SU-DHL-6 (cell line): ENCODE data around the gene DMRT1.

Experiments used
- H2AFZ ChIP-seq: fragments of 200-600 bp; sonication (generic); 2 replicates; pipeline ENCODE4 v1.6.1; 2014; ENCODE audit warnings: low read depth, mild to moderate bottlenecking, moderate library complexity, mixed read lengths, antibody characterized with exemption, low read length; ENCODE audit not compliant: severe bottlenecking
- H3F3A ChIP-seq: fragments of 200-600 bp; shearing (Covaris generic); 2 replicates; pipeline ENCODE4 v1.6.0; 2016; ENCODE audit warnings: antibody characterized with exemption, mild to moderate bottlenecking; ENCODE audit not compliant: insufficient read depth
- H3K27ac ChIP-seq: fragments of 200-600 bp; sonication (generic); 2 replicates; pipeline ENCODE4 v1.5.1; 2016; ENCODE audit warnings: low read depth, mild to moderate bottlenecking, low read length, moderate library complexity, mixed read lengths
- H3K27me3 ChIP-seq: fragments of 200-600 bp; sonication (generic), shearing (Covaris generic); 2 replicates; pipeline ENCODE4 v1.6.0; 2014; ENCODE audit warnings: mild to moderate bottlenecking, low read length
- H3K36me3 ChIP-seq: fragments of 200-600 bp; sonication (generic); 2 replicates; pipeline ENCODE4 v1.6.1; 2014; ENCODE audit warnings: mild to moderate bottlenecking, low read length, mixed read lengths
- H3K4me2 ChIP-seq: fragments of 300-600, 200-600 bp; shearing (Covaris generic), sonication (generic); 2 replicates; pipeline ENCODE4 v1.6.0; 2014; ENCODE audit warnings: low read length, low read depth, mild to moderate bottlenecking; ENCODE audit not compliant: poor library complexity, severe bottlenecking
- H3K4me3 ChIP-seq: fragments of 200-600 bp; sonication (generic); 2 replicates; pipeline ENCODE4 v1.5.1; 2014; ENCODE audit warnings: antibody characterized with exemption, low read length, mild to moderate bottlenecking, mixed read lengths; ENCODE audit not compliant: insufficient read depth, poor library complexity, severe bottlenecking
- H3K79me2 ChIP-seq: fragments of 200-600 bp; sonication (generic); 2 replicates; pipeline ENCODE4 v1.6.1; 2014; ENCODE audit warnings: mild to moderate bottlenecking, low read length, moderate library complexity; ENCODE audit not compliant: insufficient read depth
- H3K9ac ChIP-seq: fragments of 200-600 bp; sonication (generic); 2 replicates; pipeline ENCODE4 v1.7.0; 2014; ENCODE audit warnings: mild to moderate bottlenecking, low read length
- H3K9me2 ChIP-seq: fragments of 200-600 bp; sonication (generic); replicated peaks from 2 replicates; pipeline ENCODE4 v1.6.1; 2014; ENCODE audit warnings: low read length; ENCODE audit not compliant: insufficient read depth
- H3K9me3 ChIP-seq: fragments of 200-600 bp; sonication (generic); 2 replicates; pipeline ENCODE4 v1.6.1; 2014; ENCODE audit warnings: low read length, mixed read lengths; ENCODE audit not compliant: insufficient read depth
- H4K20me1 ChIP-seq: fragments of 200-600 bp; sonication (generic); 2 replicates; pipeline ENCODE4 v1.6.1; 2014; ENCODE audit warnings: low read depth, mild to moderate bottlenecking, antibody characterized with exemption, low read length, moderate library complexity, mixed read lengths
- EZH2phosphoT487 ChIP-seq: fragments of 200-600 bp; sonication (generic), shearing (Covaris generic); conservative IDR thresholded peaks from 2 replicates; pipeline ENCODE4 v1.6.1; 2018; ENCODE audit warnings: mild to moderate bottlenecking, antibody characterized with exemption, low read length, moderate library complexity, mixed read lengths
- TF ChIP-seq, protein P1 (sequence below): fragments of 200-600 bp; sonication (generic); IDR thresholded peaks from one replicate; pipeline ENCODE4 v1.5.1; 2017; ENCODE audit warnings: antibody characterized with exemption, mild to moderate bottlenecking, low read length, moderate library complexity; ENCODE audit not compliant: insufficient read depth, poor library complexity, severe bottlenecking

Gene DMRT1

DNA sequence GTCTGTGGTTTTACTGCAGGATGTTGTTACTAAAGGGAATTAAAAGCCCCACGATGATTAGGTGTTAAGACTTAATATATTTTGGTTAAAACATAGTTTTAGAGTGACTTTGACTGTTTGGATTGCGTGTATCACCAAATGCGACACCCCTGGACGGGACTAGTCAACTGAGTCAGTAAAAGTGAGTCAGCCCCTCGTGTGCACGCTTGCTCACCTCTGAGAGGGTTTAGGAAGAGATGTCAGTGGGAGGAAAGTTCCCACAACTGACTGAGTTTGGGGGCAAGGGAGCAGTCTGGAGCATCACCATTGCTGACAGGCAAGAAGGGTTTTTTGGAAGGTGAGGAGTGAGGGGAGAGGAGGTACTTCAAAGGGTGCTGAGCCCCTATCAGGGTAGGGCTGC, 120.5 kb downstream of the DMRT1 start:
- Histone ChIP-seq H3K9ac (no peak overlapping the region), H3K27me3 (no peaks in the 10 kb centered on the region), H3K36me3 (no peaks in the 10 kb centered on the region), H3K4me2 (no peak overlapping the region), H2AFZ (no peak overlapping the region), H4K20me1 (no peaks in the 10 kb centered on the region), H3K4me3 (no peak overlapping the region), H3K79me2 (no peaks in the 10 kb centered on the region), H3K27ac (no peak overlapping the region), H3F3A (no peaks in the 10 kb centered on the region), H3K9me2 (no peaks in the 10 kb centered on the region), H3K9me3 (no peaks in the 10 kb centered on the region)
- TF ChIP-seq, protein P1, sequence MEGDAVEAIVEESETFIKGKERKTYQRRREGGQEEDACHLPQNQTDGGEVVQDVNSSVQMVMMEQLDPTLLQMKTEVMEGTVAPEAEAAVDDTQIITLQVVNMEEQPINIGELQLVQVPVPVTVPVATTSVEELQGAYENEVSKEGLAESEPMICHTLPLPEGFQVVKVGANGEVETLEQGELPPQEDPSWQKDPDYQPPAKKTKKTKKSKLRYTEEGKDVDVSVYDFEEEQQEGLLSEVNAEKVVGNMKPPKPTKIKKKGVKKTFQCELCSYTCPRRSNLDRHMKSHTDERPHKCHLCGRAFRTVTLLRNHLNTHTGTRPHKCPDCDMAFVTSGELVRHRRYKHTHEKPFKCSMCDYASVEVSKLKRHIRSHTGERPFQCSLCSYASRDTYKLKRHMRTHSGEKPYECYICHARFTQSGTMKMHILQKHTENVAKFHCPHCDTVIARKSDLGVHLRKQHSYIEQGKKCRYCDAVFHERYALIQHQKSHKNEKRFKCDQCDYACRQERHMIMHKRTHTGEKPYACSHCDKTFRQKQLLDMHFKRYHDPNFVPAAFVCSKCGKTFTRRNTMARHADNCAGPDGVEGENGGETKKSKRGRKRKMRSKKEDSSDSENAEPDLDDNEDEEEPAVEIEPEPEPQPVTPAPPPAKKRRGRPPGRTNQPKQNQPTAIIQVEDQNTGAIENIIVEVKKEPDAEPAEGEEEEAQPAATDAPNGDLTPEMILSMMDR = no peak
- TF ChIP-seq EZH2phosphoT487 = no peak

DNA sequence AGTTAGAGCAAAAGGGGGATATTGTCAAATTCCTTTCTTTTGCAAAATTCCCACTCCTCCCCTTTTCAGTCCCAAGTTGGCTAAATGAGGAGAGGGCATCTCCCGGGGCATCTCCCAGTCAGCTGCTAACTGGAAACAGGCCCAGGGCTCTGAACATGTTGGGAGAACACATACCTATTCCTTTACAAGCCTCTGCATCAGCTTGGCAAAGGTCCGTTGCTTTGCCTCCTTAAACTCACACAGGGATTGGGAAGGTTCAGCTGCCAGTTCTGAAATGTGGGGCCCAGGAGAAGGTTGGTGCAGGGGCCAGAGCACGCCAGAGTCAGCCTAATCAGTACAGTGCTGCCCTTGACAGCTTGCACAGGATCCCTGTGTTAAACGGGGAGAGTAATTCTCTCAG, 124.0 kb downstream of the DMRT1 start:
- H3K9me3 ChIP-seq = no peaks in the 10 kb centered on the region
- H3K27ac ChIP-seq = no peak overlapping the region
- no peaks in the 10 kb centered on the region for H3F3A ChIP-seq
- no peaks in the 10 kb centered on the region for H3K79me2 ChIP-seq
- no peaks in the 10 kb centered on the region for H4K20me1 ChIP-seq
- H3K4me2 ChIP-seq = no peak overlapping the region
- no peaks in the 10 kb centered on the region for H3K27me3 ChIP-seq
- no peak overlapping the region for H3K4me3 ChIP-seq
- no peaks in the 10 kb centered on the region for H3K9me2 ChIP-seq
- H3K9ac ChIP-seq = no peak overlapping the region
- no peaks in the 10 kb centered on the region for H3K36me3 ChIP-seq
- TF ChIP-seq, protein P1 = no peak
- no peak for TF ChIP-seq EZH2phosphoT487
- H2AFZ ChIP-seq = no peak overlapping the region

DNA sequence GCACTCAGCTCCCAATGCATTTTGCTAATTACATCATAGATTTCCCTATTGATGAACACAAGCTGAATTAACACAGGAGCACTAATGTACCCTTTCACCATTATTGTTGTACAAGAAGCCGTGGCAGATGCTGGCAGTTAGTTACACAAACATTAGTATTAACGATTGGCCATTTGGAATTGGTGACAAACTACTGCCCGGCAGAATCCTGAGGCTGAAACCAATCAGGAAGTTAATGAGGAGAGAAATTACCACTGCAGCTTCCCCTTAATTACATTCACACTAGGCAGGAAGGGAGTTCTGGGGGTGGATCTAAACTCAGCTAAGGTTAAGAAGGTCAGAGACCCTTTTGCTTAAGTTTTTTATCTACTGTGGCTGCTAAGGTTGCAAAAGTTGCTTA, 125.4 kb downstream of the DMRT1 start:
- no peaks in the 10 kb centered on the region for H3K9me3 ChIP-seq
- no peak overlapping the region for H3K4me2 ChIP-seq
- H3K36me3 ChIP-seq = no peaks in the 10 kb centered on the region
- no peaks in the 10 kb centered on the region for H4K20me1 ChIP-seq
- H3F3A ChIP-seq = no peaks in the 10 kb centered on the region
- H3K9ac ChIP-seq = no peak overlapping the region
- H3K9me2 ChIP-seq = no peaks in the 10 kb centered on the region
- H3K27ac ChIP-seq = no peak overlapping the region
- H3K4me3 ChIP-seq = no peak overlapping the region
- TF ChIP-seq EZH2phosphoT487 = no peak
- TF ChIP-seq, protein P1 = no peak
- no peaks in the 10 kb centered on the region for H3K79me2 ChIP-seq
- no peak overlapping the region for H2AFZ ChIP-seq
- no peaks in the 10 kb centered on the region for H3K27me3 ChIP-seq
